Measurements from ENCODE around the gene THSD4. TPM values are rescaled to one million over a fixed set of nuclear protein-coding genes. Genes with fewer than 3 reads are reported as not detected.

Gene THSD4
- total RNA-seq, 1 experiment from 2014 or later = 24.2 TPM

- H3K27ac Mint-ChIP-seq (ENCODE audit: unreplicated experiment) = no peak overlapping the region
- no TSS peak for BruUV-seq (replicated peaks)
- H3K4me3 Mint-ChIP-seq (ENCODE audit: low read depth, unreplicated experiment) = no peak overlapping the region
- CTCF ChIA-PET = no interaction called here
- no peaks in the 10 kb centered on the region for H3K27me3 Mint-ChIP-seq (ENCODE audit: unreplicated experiment)
- H3K4me1 Mint-ChIP-seq (ENCODE audit: low read depth, unreplicated experiment) = no peaks in the 10 kb centered on the region
- H3K36me3 Mint-ChIP-seq (ENCODE audit: insufficient read depth, unreplicated experiment) = no peaks in the 10 kb centered on the region
- TF ChIP-seq CTCF (IDR thresholded peaks at IDR 0.05; ENCODE audit: unreplicated experiment) = no peak
- no peaks in the 10 kb centered on the region for H3K9me3 Mint-ChIP-seq (ENCODE audit: low read depth, unreplicated experiment)
- intact Hi-C loops (cut with micrococcal nuclease; ENCODE audit: unreplicated experiment) = no loop called here
- DNase-seq = no peak
Measured at GRCh38 chr15:71463156-71463665, 347.9 kb downstream of the THSD4 start.

GRCh38 chr15:71465131-71465955 is 350.1 kb downstream of the THSD4 start:
- Mint-ChIP-seq H3K27me3 (ENCODE audit: unreplicated experiment) (no peaks in the 10 kb centered on the region), H3K4me3 (ENCODE audit: low read depth, unreplicated experiment) (no peak overlapping the region), H3K4me1 (ENCODE audit: low read depth, unreplicated experiment) (no peaks in the 10 kb centered on the region), H3K36me3 (ENCODE audit: insufficient read depth, unreplicated experiment) (no peaks in the 10 kb centered on the region), H3K9me3 (ENCODE audit: low read depth, unreplicated experiment) (no peaks in the 10 kb centered on the region), H3K27ac (ENCODE audit: unreplicated experiment) (no peak overlapping the region)
- CTCF ChIA-PET = interaction anchor here (0.5 to 0.8 kb wide), 2 partner anchors 44 to 64 kb away, joined by 3 to 6 read pairs; no protein-coding TSS in a partner anchor
- no TSS peak for BruUV-seq (replicated peaks)
- TF ChIP-seq CTCF (IDR thresholded peaks at IDR 0.05; ENCODE audit: unreplicated experiment) = no peak
- intact Hi-C loops (cut with micrococcal nuclease; ENCODE audit: unreplicated experiment) = no loop called here
- DNase-seq = no peak

- Mint-ChIP-seq H3K4me1 (ENCODE audit: low read depth, unreplicated experiment) (peaks cover 10% of the 10 kb centered on the region), H3K27ac (ENCODE audit: unreplicated experiment) (no peak overlapping the region), H3K4me3 (ENCODE audit: low read depth, unreplicated experiment) (no peak overlapping the region), H3K27me3 (ENCODE audit: unreplicated experiment) (no peaks in the 10 kb centered on the region), H3K9me3 (ENCODE audit: low read depth, unreplicated experiment) (no peaks in the 10 kb centered on the region), H3K36me3 (ENCODE audit: insufficient read depth, unreplicated experiment) (peaks cover 7% of the 10 kb centered on the region)
- no peak for DNase-seq
- TF ChIP-seq CTCF (IDR thresholded peaks at IDR 0.05; ENCODE audit: unreplicated experiment) = no peak
- intact Hi-C loops (cut with micrococcal nuclease; ENCODE audit: unreplicated experiment) = no loop called here
- BruUV-seq (replicated peaks) = no TSS peak
- CTCF ChIA-PET = no interaction called here
Measured at GRCh38 chr15:71468715-71469114, 353.4 kb downstream of the THSD4 start.

GRCh38 chr15:71469413-71469812 is 354.1 kb downstream of the THSD4 start:
- Mint-ChIP-seq H3K27ac (ENCODE audit: unreplicated experiment) (no peak overlapping the region), H3K4me1 (ENCODE audit: low read depth, unreplicated experiment) (peaks cover 10% of the 10 kb centered on the region), H3K9me3 (ENCODE audit: low read depth, unreplicated experiment) (no peaks in the 10 kb centered on the region), H3K4me3 (ENCODE audit: low read depth, unreplicated experiment) (no peak overlapping the region), H3K36me3 (ENCODE audit: insufficient read depth, unreplicated experiment) (peaks cover 7% of the 10 kb centered on the region), H3K27me3 (ENCODE audit: unreplicated experiment) (no peaks in the 10 kb centered on the region)
- intact Hi-C loops (cut with micrococcal nuclease; ENCODE audit: unreplicated experiment) = no loop called here
- DNase-seq = no peak
- BruUV-seq (replicated peaks) = no TSS peak
- no peak for TF ChIP-seq CTCF (IDR thresholded peaks at IDR 0.05; ENCODE audit: unreplicated experiment)
- CTCF ChIA-PET = no interaction called here
